ENCODE results near the gene COL8A1. TPM values are rescaled to one million over a fixed set of nuclear protein-coding genes. Genes with fewer than 3 reads are reported as not detected.
A peak's percentile ranks its signal among the peaks of the same experiment; 100 is the strongest.

Gene COL8A1
- total RNA-seq, 1 donor: 324 TPM

DNA sequence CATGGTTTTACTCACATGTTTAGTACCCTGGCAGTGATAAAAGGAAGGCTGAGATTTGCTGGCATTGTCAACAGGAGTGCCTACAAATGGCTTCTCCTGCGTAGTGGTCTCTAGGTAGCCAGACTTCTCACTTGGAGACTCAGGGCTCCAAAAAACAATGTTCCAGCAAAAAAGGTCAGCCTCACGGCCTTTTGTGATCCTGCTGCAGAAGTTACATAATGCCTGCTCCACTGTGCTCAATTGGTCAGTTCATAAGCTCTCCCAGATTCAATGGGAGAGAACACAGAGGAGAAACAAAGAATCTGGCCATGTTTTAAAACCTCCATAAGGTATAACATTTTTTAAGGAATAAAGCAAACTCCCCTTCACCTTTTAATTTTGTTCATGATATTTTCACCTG, 103.2 kb downstream of the COL8A1 start:
- DNase-seq (ENCODE audit: low read depth): no peak
- no peak overlapping the region for H3K4me3 ChIP-seq (ENCODE audit: low read depth, low read length)
- TF ChIP-seq, protein P1, sequence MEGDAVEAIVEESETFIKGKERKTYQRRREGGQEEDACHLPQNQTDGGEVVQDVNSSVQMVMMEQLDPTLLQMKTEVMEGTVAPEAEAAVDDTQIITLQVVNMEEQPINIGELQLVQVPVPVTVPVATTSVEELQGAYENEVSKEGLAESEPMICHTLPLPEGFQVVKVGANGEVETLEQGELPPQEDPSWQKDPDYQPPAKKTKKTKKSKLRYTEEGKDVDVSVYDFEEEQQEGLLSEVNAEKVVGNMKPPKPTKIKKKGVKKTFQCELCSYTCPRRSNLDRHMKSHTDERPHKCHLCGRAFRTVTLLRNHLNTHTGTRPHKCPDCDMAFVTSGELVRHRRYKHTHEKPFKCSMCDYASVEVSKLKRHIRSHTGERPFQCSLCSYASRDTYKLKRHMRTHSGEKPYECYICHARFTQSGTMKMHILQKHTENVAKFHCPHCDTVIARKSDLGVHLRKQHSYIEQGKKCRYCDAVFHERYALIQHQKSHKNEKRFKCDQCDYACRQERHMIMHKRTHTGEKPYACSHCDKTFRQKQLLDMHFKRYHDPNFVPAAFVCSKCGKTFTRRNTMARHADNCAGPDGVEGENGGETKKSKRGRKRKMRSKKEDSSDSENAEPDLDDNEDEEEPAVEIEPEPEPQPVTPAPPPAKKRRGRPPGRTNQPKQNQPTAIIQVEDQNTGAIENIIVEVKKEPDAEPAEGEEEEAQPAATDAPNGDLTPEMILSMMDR (IDR thresholded peaks at IDR 0.05; ENCODE audit: insufficient read depth, low read depth, low read length): no peak

DNA sequence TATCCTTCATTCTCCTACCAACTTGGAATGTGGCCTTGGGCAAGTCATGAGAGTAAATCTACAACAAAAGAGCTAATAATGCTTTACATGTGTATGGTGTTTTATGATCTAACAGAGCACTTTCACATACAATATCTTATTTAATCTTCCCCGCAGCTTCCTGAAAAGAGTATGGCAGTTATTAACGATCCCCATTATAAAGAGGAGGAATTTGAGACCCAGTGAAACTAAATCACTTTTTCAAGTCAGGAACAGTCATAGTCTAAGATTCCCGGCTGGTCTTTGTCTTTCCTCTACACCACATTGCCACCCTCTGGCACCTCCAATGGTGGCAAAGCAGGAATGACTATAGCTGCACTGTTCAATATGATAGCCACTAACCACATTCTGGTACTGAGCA, 109.5 kb downstream of the COL8A1 start:
- DNase-seq (ENCODE audit: low read depth): no peak
- TF ChIP-seq, protein P1 (IDR thresholded peaks at IDR 0.05; ENCODE audit: insufficient read depth, low read depth, low read length): peak; percentile 43
- H3K4me3 ChIP-seq (ENCODE audit: low read depth, low read length): no peak overlapping the region

DNA sequence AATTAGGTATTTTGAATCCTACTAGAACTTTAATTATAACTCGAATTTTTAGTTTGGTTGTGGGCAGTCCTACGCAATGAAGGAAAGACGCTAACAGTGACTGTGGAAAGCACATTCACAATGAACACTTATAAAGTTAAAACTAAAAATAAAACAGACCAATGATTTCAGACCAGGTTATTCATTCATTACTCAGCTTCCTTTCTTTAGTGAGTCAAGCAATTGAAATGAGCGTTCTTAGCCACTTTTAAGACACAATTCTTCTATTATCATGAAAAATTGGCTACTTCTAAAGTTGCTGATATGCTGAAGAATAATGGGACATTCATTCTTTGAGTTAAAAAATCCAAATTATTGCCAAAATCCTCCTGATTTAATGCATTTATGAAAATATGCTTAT, 113.3 kb downstream of the COL8A1 start:
- TF ChIP-seq, protein P1 (IDR thresholded peaks at IDR 0.05; ENCODE audit: insufficient read depth, low read depth, low read length): no peak
- no peak overlapping the region for H3K4me3 ChIP-seq (ENCODE audit: low read depth, low read length)
- peak; percentile 51 for DNase-seq (ENCODE audit: low read depth)

DNA sequence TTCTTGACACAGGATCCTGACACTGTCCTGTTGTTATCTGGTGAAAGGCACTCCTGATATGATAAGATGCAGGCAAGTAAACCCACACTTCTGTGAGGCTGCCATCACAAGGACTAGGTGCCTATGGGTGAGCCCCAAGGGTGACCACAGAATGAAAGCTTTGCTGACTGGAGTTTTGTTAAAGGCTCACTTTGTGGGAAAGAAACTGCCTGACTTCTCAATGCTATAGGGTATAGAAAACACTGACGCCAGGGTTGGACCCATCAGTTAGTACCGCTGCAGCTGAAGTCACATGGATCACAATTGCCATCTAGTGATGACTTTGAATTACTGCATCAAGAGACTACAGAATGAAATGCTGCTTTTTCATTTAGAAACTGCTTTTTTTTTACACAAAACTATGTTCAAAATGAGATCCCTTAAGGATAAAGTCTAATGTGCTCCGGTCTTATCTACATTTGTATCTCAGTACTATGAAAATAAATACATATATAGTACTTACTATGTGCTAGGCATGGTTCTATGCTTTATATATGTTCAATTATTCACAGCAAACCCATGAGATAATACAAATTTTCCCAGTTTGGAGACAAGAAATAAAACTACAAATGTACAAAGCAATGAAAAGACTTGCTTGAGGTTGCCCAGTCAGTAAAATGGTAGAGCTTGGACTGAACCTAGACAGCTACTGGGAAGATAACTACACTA, 115.0 kb downstream of the COL8A1 start:
- TF ChIP-seq, protein P1 (IDR thresholded peaks at IDR 0.05; ENCODE audit: insufficient read depth, low read depth, low read length): peak; percentile 75
- peak; percentile 79 for DNase-seq (ENCODE audit: low read depth)
- no peak overlapping the region for H3K4me3 ChIP-seq (ENCODE audit: low read depth, low read length)

DNA sequence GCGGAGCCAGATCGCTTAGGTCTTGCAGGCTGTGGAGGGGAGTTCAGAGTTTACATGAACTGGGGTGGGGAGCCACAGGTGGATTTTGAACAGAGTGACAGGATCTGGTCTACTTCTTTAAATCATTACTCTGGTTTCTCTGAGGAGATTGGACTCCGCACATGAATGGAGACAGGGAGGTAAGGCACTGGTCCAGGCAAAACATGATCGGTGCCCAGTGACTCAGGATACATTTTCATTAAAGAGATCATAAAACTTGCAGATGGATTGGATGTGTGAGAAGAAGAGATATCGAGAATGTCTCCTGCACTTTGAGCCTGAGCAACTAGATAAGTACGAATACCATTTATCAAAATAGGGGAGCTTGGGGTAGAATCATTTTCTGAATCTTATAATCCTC, 117.4 kb downstream of the COL8A1 start:
- no peak for DNase-seq (ENCODE audit: low read depth)
- no peak overlapping the region for H3K4me3 ChIP-seq (ENCODE audit: low read depth, low read length)
- TF ChIP-seq, protein P1 (IDR thresholded peaks at IDR 0.05; ENCODE audit: insufficient read depth, low read depth, low read length): no peak

DNA sequence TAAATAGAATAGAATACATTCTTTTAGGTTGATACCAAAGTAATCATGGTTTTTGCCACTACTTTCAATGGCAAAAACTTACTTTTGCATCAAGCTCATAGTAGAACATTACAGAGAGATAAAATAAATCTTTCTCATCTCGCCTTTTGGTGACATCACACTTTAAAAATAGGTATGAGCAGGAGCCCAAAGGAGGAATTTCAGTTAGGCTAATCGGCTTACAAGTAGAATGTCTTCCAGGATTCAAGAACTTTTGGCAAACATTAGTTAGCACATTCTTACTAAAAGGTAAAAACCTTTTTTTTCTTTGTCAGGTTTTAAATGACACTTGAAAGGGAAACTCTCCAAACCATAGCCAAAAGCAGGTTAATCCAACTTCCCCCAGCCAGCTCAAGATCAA, 119.6 kb downstream of the COL8A1 start:
- no peak overlapping the region for H3K4me3 ChIP-seq (ENCODE audit: low read depth, low read length)
- TF ChIP-seq, protein P1 (IDR thresholded peaks at IDR 0.05; ENCODE audit: insufficient read depth, low read depth, low read length): no peak
- no peak for DNase-seq (ENCODE audit: low read depth)
